Ectodermal cell (in vitro differentiated cells): ENCODE data around the gene LOX.

Source experiments
- H3K27ac ChIP-seq: 2 replicates; pipeline ENCODE4 v1.7.0; 2013; ENCODE audit warnings: mild to moderate bottlenecking, low read depth, low read length; ENCODE audit not compliant: insufficient read depth, poor library complexity, severe bottlenecking
- H3K27me3 ChIP-seq: 2 replicates; pipeline ENCODE4 v1.7.0; 2013; ENCODE audit warnings: mild to moderate bottlenecking, low read length; ENCODE audit not compliant: insufficient read depth, control insufficient read depth, poor library complexity, severe bottlenecking
- H3K36me3 ChIP-seq: one replicate; pipeline ENCODE4 v1.7.0; 2013; ENCODE audit warnings: low read length; ENCODE audit not compliant: control insufficient read depth, insufficient read depth
- H3K4me1 ChIP-seq: one replicate; pipeline ENCODE4 v1.7.0; 2013; ENCODE audit warnings: low read length; ENCODE audit not compliant: control insufficient read depth, insufficient read depth
- H3K4me3 ChIP-seq: 2 replicates; pipeline ENCODE4 v1.7.0; 2013; ENCODE audit warnings: low read depth, low read length, control low read depth; ENCODE audit not compliant: insufficient read depth
- H3K9me3 ChIP-seq: 2 replicates; pipeline ENCODE4 v1.7.0; 2013; ENCODE audit warnings: mild to moderate bottlenecking, low read length, moderate library complexity; ENCODE audit not compliant: control insufficient read depth
- WGBS, 2 experiments: methylation state at CpG; one replicate each; pipeline ENCODE4 v1.1.7; 2013; ENCODE audit warnings: missing lambda C conversion rate in 2 of 2; 5-methylcytosine and 5-hydroxymethylcytosine counted together

The LOX gene

GRCh38 chr5:122054266-122054665 is 23.8 kb downstream of the LOX start:
- H3K9me3 ChIP-seq, result no peaks in the 10 kb centered on the region
- no peaks in the 10 kb centered on the region for H3K27me3 ChIP-seq
- H3K4me1 ChIP-seq, result no peaks in the 10 kb centered on the region
- H3K27ac ChIP-seq, result no peak overlapping the region
- 92 to 93% methylated on average over 4 of the region's 4 CpGs for WGBS, 2 experiments
- no peak overlapping the region for H3K4me3 ChIP-seq
- H3K36me3 ChIP-seq, result no peaks in the 10 kb centered on the region

DNA sequence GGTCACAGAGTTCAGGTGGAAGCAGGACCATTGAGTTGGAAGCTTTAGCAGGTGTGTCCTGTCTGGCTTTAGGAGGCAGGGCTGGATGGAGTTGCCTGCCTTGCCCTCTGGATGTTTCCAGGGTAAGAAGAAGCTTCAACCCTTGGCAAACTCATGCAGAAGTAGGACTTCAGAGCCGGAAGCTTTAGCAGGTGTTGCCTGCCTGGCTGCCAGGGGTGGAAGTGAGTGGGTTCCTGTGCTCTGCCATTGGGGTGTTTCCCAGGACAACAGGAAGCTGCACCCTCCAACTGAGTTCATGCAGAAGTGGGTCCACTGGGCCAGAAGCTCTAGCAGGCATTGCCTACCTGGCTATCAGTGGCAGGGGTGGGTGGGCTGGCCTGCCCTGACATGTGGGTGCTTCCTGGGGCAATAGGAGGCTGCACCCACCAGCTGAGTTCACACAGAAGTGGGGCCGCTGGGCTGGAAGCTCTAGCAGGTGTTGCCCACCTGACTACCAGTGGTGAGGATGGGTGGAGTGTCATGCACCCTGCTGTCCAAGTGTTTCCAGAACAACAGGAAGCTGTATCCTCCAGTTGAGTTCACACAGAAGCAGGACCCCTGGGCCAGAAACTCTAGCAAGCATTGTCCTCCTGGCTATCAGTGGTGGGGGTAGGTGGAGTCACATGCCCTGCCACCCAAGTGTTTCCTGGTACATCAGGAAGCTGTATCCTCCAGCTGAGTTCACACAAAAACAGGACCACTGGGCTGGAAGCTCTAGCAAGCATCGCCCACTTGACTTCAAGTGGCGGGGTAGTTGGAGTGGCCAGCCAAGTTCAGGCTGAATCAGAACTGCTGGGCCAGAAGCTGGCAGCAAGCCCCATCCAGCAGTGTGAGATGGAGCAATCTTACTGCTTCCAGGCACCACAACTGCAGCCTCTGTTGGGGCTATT is 24.6 kb downstream of the LOX start:
- Histone ChIP-seq H3K9me3 (no peaks in the 10 kb centered on the region), H3K36me3 (no peaks in the 10 kb centered on the region), H3K27me3 (no peaks in the 10 kb centered on the region), H3K4me1 (no peaks in the 10 kb centered on the region), H3K27ac (no peak overlapping the region), H3K4me3 (no peak overlapping the region)
- WGBS, 2 experiments, result 96 to 97% methylated on average over 4 of the region's 4 CpGs

GRCh38 chr5:122051569-122051968 is 26.5 kb downstream of the LOX start:
- H3K4me3 ChIP-seq, result no peak overlapping the region

DNA sequence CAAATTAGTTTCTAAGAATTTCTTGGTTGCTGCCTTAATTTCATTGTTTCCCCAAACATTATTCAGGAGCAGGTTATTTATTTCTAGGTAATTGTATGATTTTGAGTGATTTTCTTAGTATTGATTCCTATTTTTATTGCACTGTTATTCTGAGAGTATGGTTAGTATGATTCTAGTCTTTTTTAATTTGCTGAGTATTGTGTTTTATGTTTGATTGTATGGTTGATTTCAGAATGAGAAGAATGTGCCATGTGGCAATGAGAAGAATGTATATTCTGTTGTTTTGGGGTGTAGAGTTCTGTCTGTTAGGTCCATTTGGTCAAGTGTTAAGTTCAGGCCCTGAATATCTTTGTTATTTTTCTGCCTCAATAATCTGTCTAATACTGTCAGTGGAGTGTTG is 27.1 kb downstream of the LOX start:
- no peak overlapping the region for H3K4me3 ChIP-seq
- H3K9me3 ChIP-seq, result no peaks in the 10 kb centered on the region
- H3K27ac ChIP-seq, result no peak overlapping the region
- H3K4me1 ChIP-seq, result no peaks in the 10 kb centered on the region
- no peaks in the 10 kb centered on the region for H3K36me3 ChIP-seq
- no peaks in the 10 kb centered on the region for H3K27me3 ChIP-seq

More at GRCh38 chr5:122051569-122051968, 26.5 kb downstream of the LOX start:
- Histone ChIP-seq H3K9me3 (no peaks in the 10 kb centered on the region), H3K27ac (no peak overlapping the region), H3K27me3 (no peaks in the 10 kb centered on the region), H3K4me1 (no peaks in the 10 kb centered on the region), H3K36me3 (no peaks in the 10 kb centered on the region)
- WGBS, 2 experiments, result 95 to 97% methylated on average over 3 of the region's 3 CpGs

DNA sequence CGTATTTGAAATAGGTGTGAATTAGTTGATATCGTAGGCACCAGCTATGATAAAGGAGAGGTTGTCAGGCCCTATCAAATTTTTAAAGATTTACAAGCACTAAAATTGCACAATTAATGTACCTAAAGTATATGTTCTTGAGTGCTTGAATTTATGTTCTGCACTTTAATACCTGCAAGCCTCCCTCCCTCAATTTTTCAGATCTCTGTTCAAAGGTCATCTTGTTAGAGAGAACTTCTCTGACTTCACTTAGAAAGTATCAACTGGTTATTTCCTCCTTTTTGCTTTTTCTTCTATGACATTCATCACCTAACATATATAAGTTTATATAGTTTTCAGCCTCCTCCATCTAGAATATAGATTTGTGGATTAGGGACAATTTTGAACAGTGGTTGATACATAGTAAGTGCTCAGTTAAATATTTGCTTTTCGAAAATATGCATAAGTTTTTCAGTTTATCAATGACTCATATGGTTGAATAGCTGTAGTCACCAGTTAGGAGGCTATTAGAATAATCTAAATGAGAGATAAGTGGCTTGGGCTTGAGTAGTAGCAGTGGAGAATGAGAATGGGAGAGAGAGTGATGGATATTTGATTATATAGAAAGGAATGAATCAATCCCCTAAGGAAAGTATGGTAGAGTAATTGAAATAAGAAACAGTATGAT is 37.3 kb downstream of the LOX start:
- Histone ChIP-seq H3K4me3 (no peak overlapping the region), H3K27me3 (no peaks in the 10 kb centered on the region), H3K9me3 (no peaks in the 10 kb centered on the region), H3K27ac (no peak overlapping the region), H3K36me3 (no peaks in the 10 kb centered on the region), H3K4me1 (no peaks in the 10 kb centered on the region)
- WGBS, 2 experiments, result 97 to 100% methylated on average over 1 of the region's 3 CpGs

GRCh38 chr5:122036326-122036725 is 41.7 kb downstream of the LOX start:
- WGBS, 2 experiments, result 94 to 96% methylated on average over 4 of the region's 4 CpGs
- H3K4me1 ChIP-seq, result no peaks in the 10 kb centered on the region
- no peak overlapping the region for H3K4me3 ChIP-seq
- no peak overlapping the region for H3K27ac ChIP-seq
- no peaks in the 10 kb centered on the region for H3K36me3 ChIP-seq
- no peaks in the 10 kb centered on the region for H3K27me3 ChIP-seq
- H3K9me3 ChIP-seq, result no peaks in the 10 kb centered on the region

GRCh38 chr5:122035913-122036312 is 42.1 kb downstream of the LOX start:
- H3K4me3 ChIP-seq, result no peak overlapping the region

GRCh38 chr5:122031836-122032235 is 46.2 kb downstream of the LOX start:
- H3K9me3 ChIP-seq, result no peaks in the 10 kb centered on the region
- no peaks in the 10 kb centered on the region for H3K36me3 ChIP-seq
- WGBS, 2 experiments, result 93 to 97% methylated on average over 2 of the region's 2 CpGs
- H3K4me3 ChIP-seq, result no peak overlapping the region
- no peaks in the 10 kb centered on the region for H3K4me1 ChIP-seq
- no peak overlapping the region for H3K27ac ChIP-seq
- H3K27me3 ChIP-seq, result no peaks in the 10 kb centered on the region

More at GRCh38 chr5:122035913-122036312, 42.1 kb downstream of the LOX start:
- Histone ChIP-seq H3K9me3 (no peaks in the 10 kb centered on the region), H3K36me3 (no peaks in the 10 kb centered on the region), H3K27ac (no peak overlapping the region), H3K27me3 (no peaks in the 10 kb centered on the region), H3K4me1 (no peaks in the 10 kb centered on the region)
- 82 to 91% methylated on average over 2 of the region's 2 CpGs for WGBS, 2 experiments

DNA sequence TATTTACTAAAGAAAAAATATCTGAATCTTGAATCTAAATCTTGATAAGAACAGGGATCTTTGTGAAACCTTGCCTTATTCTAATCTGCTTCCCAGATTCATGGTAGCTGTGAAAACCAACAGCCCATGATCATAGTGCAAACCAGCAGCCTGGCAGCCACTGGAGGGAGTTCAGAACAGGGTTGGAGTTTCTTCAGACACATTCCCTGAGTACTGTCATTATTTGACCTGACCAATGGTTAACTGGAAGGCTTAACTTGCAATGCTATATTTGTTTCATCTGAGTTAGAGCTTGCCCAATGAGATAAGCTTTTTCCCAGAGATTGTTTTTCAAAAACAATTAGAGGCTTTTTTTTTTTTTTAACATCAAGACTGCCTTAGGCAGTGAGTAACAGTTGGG is 47.8 kb downstream of the LOX start:
- Histone ChIP-seq H3K9me3 (no peaks in the 10 kb centered on the region), H3K4me3 (no peak overlapping the region), H3K27ac (no peak overlapping the region), H3K4me1 (no peaks in the 10 kb centered on the region), H3K27me3 (no peaks in the 10 kb centered on the region), H3K36me3 (no peaks in the 10 kb centered on the region)

DNA sequence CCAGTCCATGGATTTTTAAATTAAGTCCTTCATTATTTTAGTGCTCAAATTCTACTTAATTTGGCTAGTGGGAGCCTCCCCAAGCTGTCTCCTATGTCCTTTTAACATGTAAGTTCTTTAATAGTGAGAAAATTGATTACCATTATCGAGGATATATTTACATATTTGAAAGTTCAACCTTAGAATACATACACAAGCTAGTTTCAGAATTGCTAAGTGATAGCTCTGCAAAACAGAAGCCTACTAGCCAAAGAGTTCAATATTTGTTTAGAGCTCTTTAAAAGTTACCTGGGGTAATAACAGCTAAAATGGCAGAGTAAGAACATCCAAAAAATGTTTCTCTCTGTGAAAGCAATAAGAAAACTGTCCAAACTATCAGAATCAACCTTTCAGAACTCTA is 48.2 kb downstream of the LOX start:
- Histone ChIP-seq H3K4me3 (no peak overlapping the region), H3K4me1 (no peaks in the 10 kb centered on the region)
- 100% methylated on average over 1 of the region's 1 CpG; no CpG with 5 or more reads in 1 of the 2 experiments for WGBS, 2 experiments

More for the DNA sequence above, 48.2 kb downstream of the LOX start:
- H3K9me3 ChIP-seq, result no peaks in the 10 kb centered on the region
- H3K27ac ChIP-seq, result no peak overlapping the region
- no peaks in the 10 kb centered on the region for H3K36me3 ChIP-seq
- no peaks in the 10 kb centered on the region for H3K27me3 ChIP-seq
